DOHH2 (cell line): Measurements from ENCODE around the gene DSCAML1.

ENCODE experiments used
- H3F3A ChIP-seq: fragments of 200-600 bp; sonication (generic), shearing (Covaris generic); 2 replicates; pipeline ENCODE4 v1.6.0; 2016; ENCODE audit warnings: antibody characterized with exemption, mild to moderate bottlenecking; ENCODE audit not compliant: control insufficient read depth, insufficient read depth
- H3K27ac ChIP-seq: fragments of 200-600 bp; sonication (generic); 2 replicates; pipeline ENCODE4 v1.5.1; 2014; ENCODE audit warnings: low read depth, mild to moderate bottlenecking, low read length, moderate library complexity
- H3K27me3 ChIP-seq: fragments of 200-600 bp; sonication (generic); 2 replicates; pipeline ENCODE4 v1.6.1; 2014; ENCODE audit warnings: mild to moderate bottlenecking, low read length, mixed read lengths; ENCODE audit not compliant: control insufficient read depth
- H3K36me3 ChIP-seq: fragments of 200-600 bp; sonication (generic); 2 replicates; pipeline ENCODE4 v1.6.1; 2014; ENCODE audit warnings: mild to moderate bottlenecking, low read length, moderate library complexity, mixed read lengths; ENCODE audit not compliant: control insufficient read depth
- H3K4me1 ChIP-seq: fragments of 200-600 bp; sonication (generic); 2 replicates; pipeline ENCODE4 v1.6.1; 2014; ENCODE audit warnings: mild to moderate bottlenecking, low read length, mixed read lengths; ENCODE audit not compliant: control insufficient read depth
- H3K4me2 ChIP-seq: fragments of 200-600 bp; sonication (generic); 2 replicates; pipeline ENCODE4 v1.6.0; 2014; ENCODE audit warnings: mild to moderate bottlenecking, low read length, moderate library complexity
- H3K4me3 ChIP-seq: fragments of 200-600 bp; sonication (generic); 2 replicates; pipeline ENCODE4 v1.5.1; 2014; ENCODE audit warnings: mild to moderate bottlenecking, low read length, mixed read lengths
- H3K79me2 ChIP-seq: fragments of 200-600 bp; sonication (generic); 2 replicates; pipeline ENCODE4 v1.6.1; 2014; ENCODE audit warnings: mild to moderate bottlenecking, low read length, mixed read lengths; ENCODE audit not compliant: control insufficient read depth
- H3K9me2 ChIP-seq: fragments of 200-600 bp; sonication (generic); replicated peaks from 2 replicates; pipeline ENCODE4 v1.6.1; 2014; ENCODE audit warnings: mild to moderate bottlenecking, low read length, mixed read lengths; ENCODE audit not compliant: control insufficient read depth
- H3K9me3 ChIP-seq: fragments of 200-600 bp; sonication (generic); 2 replicates; pipeline ENCODE4 v1.6.1; 2014; ENCODE audit warnings: antibody characterized with exemption, low read length, mixed read lengths; ENCODE audit not compliant: control insufficient read depth, insufficient read depth
- H4K20me1 ChIP-seq: fragments of 200-600 bp; sonication (generic); 2 replicates; pipeline ENCODE4 v1.6.0; 2014; ENCODE audit warnings: low read depth, mild to moderate bottlenecking, antibody characterized with exemption, low read length, moderate library complexity; ENCODE audit not compliant: control insufficient read depth, insufficient read depth
- CTCF ChIP-seq: fragments of 200-600 bp; sonication (generic); IDR thresholded peaks from one replicate; pipeline ENCODE4 v1.5.1; 2014; ENCODE audit warnings: antibody characterized with exemption, mild to moderate bottlenecking, low read depth, low read length; ENCODE audit not compliant: poor library complexity, severe bottlenecking
- EZH2phosphoT487 ChIP-seq: fragments of 200-600 bp; sonication (generic); IDR thresholded peaks from 2 replicates; pipeline ENCODE4 v1.6.1; 2017; ENCODE audit warnings: borderline replicate concordance, mild to moderate bottlenecking, antibody characterized with exemption, low read length, moderate library complexity, mixed read lengths

DSCAML1 gene

GRCh38 chr11:117545706-117546105 is 251.3 kb downstream of the DSCAML1 start:
- Histone ChIP-seq H3K9me2 (no peaks in the 10 kb centered on the region), H3K36me3 (no peaks in the 10 kb centered on the region), H3K79me2 (no peaks in the 10 kb centered on the region), H3F3A (no peaks in the 10 kb centered on the region), H3K27me3 (no peaks in the 10 kb centered on the region), H3K27ac (no peak overlapping the region), H3K4me1 (no peaks in the 10 kb centered on the region), H3K4me2 (no peak overlapping the region), H3K9me3 (no peaks in the 10 kb centered on the region), H4K20me1 (no peaks in the 10 kb centered on the region), H3K4me3 (no peak overlapping the region)
- TF ChIP-seq CTCF (no peak), EZH2phosphoT487 (no peak)

- Histone ChIP-seq H3K9me2 (no peaks in the 10 kb centered on the region), H3K79me2 (no peaks in the 10 kb centered on the region), H3K36me3 (no peaks in the 10 kb centered on the region), H3K27ac (no peak overlapping the region), H3K4me2 (no peak overlapping the region), H3K4me3 (no peak overlapping the region), H3F3A (no peaks in the 10 kb centered on the region), H3K27me3 (no peaks in the 10 kb centered on the region), H4K20me1 (no peaks in the 10 kb centered on the region), H3K4me1 (no peaks in the 10 kb centered on the region), H3K9me3 (no peaks in the 10 kb centered on the region)
- TF ChIP-seq EZH2phosphoT487, result no peak
- TF ChIP-seq CTCF, result no peak
Observed at GRCh38 chr11:117544130-117544800, 252.8 kb downstream of the DSCAML1 start.

- Histone ChIP-seq H3K27me3 (no peaks in the 10 kb centered on the region), H3F3A (no peaks in the 10 kb centered on the region), H3K4me1 (no peaks in the 10 kb centered on the region), H3K9me3 (no peaks in the 10 kb centered on the region), H3K79me2 (no peaks in the 10 kb centered on the region), H4K20me1 (no peaks in the 10 kb centered on the region), H3K9me2 (no peaks in the 10 kb centered on the region), H3K4me3 (no peak overlapping the region), H3K27ac (no peak overlapping the region), H3K36me3 (no peaks in the 10 kb centered on the region), H3K4me2 (no peak overlapping the region)
- TF ChIP-seq CTCF (no peak), EZH2phosphoT487 (no peak)
Observed at GRCh38 chr11:117541211-117541610, 255.8 kb downstream of the DSCAML1 start.
